HEK293 (cell line): ENCODE measurements around the gene RPL39.

Source experiments
- CTCF ChIA-PET: fragments of 350-600 bp; formaldehyde crosslinking; extraction: SDS; loops from one replicate; lab custom pipeline; 2021; ENCODE audit warnings: antibody characterized with exemption; lab: Yijun Ruan, JAX
- POLR2A ChIA-PET: fragments of 300-600 bp; formaldehyde crosslinking; extraction: SDS; loops from one replicate; lab custom pipeline; 2020; ENCODE audit warnings: antibody characterized with exemption, inconsistent platforms; lab: Yijun Ruan, JAX
- H3K27ac ChIP-seq: fragments of 200-500 bp; sonication (Bioruptor generic); 2 replicates; pipeline ENCODE4 v1.5.1; 2014; ENCODE audit warnings: low read depth, low read length, control low read depth, inconsistent platforms; ENCODE audit errors: extremely low read depth
- H3K36me3 ChIP-seq, 2 experiments: fragments of 200-500 bp in 1 of 2; sonication (Bioruptor generic) in 1 of 2; 1 replicate in 1 of 2; 2 replicates in 1 of 2; pipeline ENCODE4 v1.5.1; 2014 to 2017; ENCODE audit warnings: inconsistent platforms in 2 of 2, low read length in 2 of 2; ENCODE audit not compliant: control insufficient read depth in 2 of 2, insufficient read depth in 1 of 2
- H3K4me1 ChIP-seq: fragments of 200-500 bp; sonication (Bioruptor generic); 2 replicates; pipeline ENCODE4 v1.5.1; 2014; ENCODE audit warnings: mild to moderate bottlenecking, low read length, inconsistent platforms; ENCODE audit not compliant: control insufficient read depth, insufficient read depth
- H3K4me3 ChIP-seq: 2 replicates; pipeline ENCODE4 v1.5.1; 2011; ENCODE audit warnings: low read depth, mild to moderate bottlenecking, control low read depth, low read length, moderate library complexity
- H3K9me3 ChIP-seq: fragments of 200-500 bp; sonication (Bioruptor generic); 2 replicates; pipeline ENCODE4 v1.5.1; 2014; ENCODE audit warnings: low read depth, low read length, inconsistent platforms; ENCODE audit not compliant: control insufficient read depth, insufficient read depth
- KLF1 ChIP-seq: fragments of 450-650 bp; formaldehyde crosslinking; IDR thresholded peaks from 2 replicates; pipeline ENCODE4 v1.5.1; 2016; ENCODE audit warnings: missing biosample characterization, missing genetic modification characterization
- KLF9 ChIP-seq: fragments of 450-650 bp; formaldehyde crosslinking; IDR thresholded peaks from 2 replicates; pipeline ENCODE4 v1.5.1; 2016; ENCODE audit warnings: missing biosample characterization, missing genetic modification characterization, low read depth
- OSR2 ChIP-seq: fragments of 450-650 bp; formaldehyde crosslinking; IDR thresholded peaks from 2 replicates; pipeline ENCODE4 v1.5.1; 2016; ENCODE audit warnings: missing biosample characterization, missing genetic modification characterization
- WT1 ChIP-seq: fragments of 450-650 bp; formaldehyde crosslinking; IDR thresholded peaks from 2 replicates; pipeline ENCODE4 v1.5.1; 2016; ENCODE audit warnings: missing biosample characterization, missing genetic modification characterization
- ZFP3 ChIP-seq: fragments of 450-650 bp; formaldehyde crosslinking; IDR thresholded peaks from 2 replicates; pipeline ENCODE4 v1.5.1; 2016; ENCODE audit warnings: low read depth, missing biosample characterization, missing genetic modification characterization
- ZFP69B ChIP-seq: fragments of 450-650 bp; formaldehyde crosslinking; IDR thresholded peaks from 2 replicates; pipeline ENCODE4 v1.5.1; 2016; ENCODE audit warnings: missing biosample characterization, missing genetic modification characterization
- ZNF138 ChIP-seq: fragments of 450-650 bp; formaldehyde crosslinking; IDR thresholded peaks from 2 replicates; pipeline ENCODE4 v1.5.1; 2016; ENCODE audit warnings: missing biosample characterization, missing genetic modification characterization, borderline replicate concordance
- ZNF274 ChIP-seq, 2 experiments: fragments of 200-500 bp in 1 of 2; fragments of 450-650 bp in 1 of 2; sonication (Bioruptor generic) in 1 of 2; formaldehyde crosslinking in 1 of 2; IDR thresholded peaks; 2 replicates each; pipeline versions ENCODE4 v1.5.1 to v1.6.1; 2014 to 2016; ENCODE audit warnings: borderline replicate concordance in 1 of 2, inconsistent platforms in 1 of 2, low read length in 1 of 2, missing biosample characterization in 1 of 2, missing genetic modification characterization in 1 of 2
- ZNF510 ChIP-seq: fragments of 450-650 bp; formaldehyde crosslinking; IDR thresholded peaks from 2 replicates; pipeline ENCODE4 v1.5.1; 2018; ENCODE audit warnings: mild to moderate bottlenecking, missing genetic modification characterization, missing biosample characterization; ENCODE audit not compliant: insufficient replicate concordance
- ZNF600 ChIP-seq: fragments of 450-650 bp; formaldehyde crosslinking; IDR thresholded peaks from 2 replicates; pipeline ENCODE4 v1.5.1; 2016; ENCODE audit warnings: missing biosample characterization, missing genetic modification characterization
- ZNF785 ChIP-seq: fragments of 450-650 bp; formaldehyde crosslinking; IDR thresholded peaks from 2 replicates; pipeline ENCODE4 v1.5.1; 2016; ENCODE audit warnings: missing biosample characterization, missing genetic modification characterization
- ZSCAN30 ChIP-seq: fragments of 450-650 bp; IDR thresholded peaks from 2 replicates; pipeline ENCODE4 v1.5.1; 2018; ENCODE audit warnings: missing biosample characterization, mild to moderate bottlenecking, missing genetic modification characterization, moderate library complexity
- TF ChIP-seq, protein P1 (sequence below): fragments of 450-650 bp; formaldehyde crosslinking; IDR thresholded peaks from 2 replicates; pipeline ENCODE4 v1.5.1; 2017; ENCODE audit warnings: missing biosample characterization, missing genetic modification characterization
- TF ChIP-seq, protein P2 (sequence below): fragments of 450-650 bp; formaldehyde crosslinking; IDR thresholded peaks from 2 replicates; pipeline ENCODE4 v1.5.1; 2017; ENCODE audit warnings: missing biosample characterization, missing genetic modification characterization
- TF ChIP-seq, protein P3 (sequence below): fragments of 450-650 bp; formaldehyde crosslinking; conservative IDR thresholded peaks from 2 replicates; pipeline ENCODE4 v1.5.1; 2016; ENCODE audit warnings: low read depth, missing biosample characterization, missing genetic modification characterization
- TF ChIP-seq, protein P4 (sequence below): fragments of 450-650 bp; formaldehyde crosslinking; optimal IDR thresholded peaks from 2 replicates; pipeline ENCODE3; 2016; ENCODE audit warnings: missing biosample characterization, mild to moderate bottlenecking, missing genetic modification characterization
- TF ChIP-seq, protein P5 (sequence below): fragments of 450-650 bp; formaldehyde crosslinking; IDR thresholded peaks from 2 replicates; pipeline ENCODE4 v1.5.1; 2017; ENCODE audit warnings: missing biosample characterization, missing genetic modification characterization

RPL39 gene

DNA sequence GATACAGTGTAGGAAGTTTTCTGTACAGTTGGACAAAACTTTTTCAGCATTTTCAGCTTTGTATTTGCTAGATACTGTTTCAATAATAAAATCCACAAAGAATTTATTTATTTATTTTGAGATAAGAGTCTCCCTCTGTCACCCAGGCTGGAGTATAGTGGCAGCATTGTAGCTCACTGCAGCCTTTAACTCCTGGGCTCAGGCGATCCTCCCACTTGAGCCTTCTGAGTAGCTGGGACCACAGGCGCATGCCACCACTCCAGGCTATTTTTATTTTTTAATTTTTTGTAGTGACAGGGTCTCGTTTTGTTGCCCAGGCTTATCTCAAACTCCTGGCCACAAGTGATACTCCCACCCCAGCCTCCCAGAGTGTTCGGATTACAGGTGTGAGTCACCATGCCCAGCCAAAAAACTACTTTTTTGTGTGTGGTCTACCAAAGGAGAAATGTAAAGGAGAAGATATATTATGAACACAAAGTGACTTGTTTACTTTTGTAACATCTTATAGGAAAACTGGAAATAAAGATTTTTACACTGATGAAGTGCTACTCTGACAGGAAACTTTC is 46.1 kb downstream of the RPL39 start:
- TF ChIP-seq, protein P1, sequence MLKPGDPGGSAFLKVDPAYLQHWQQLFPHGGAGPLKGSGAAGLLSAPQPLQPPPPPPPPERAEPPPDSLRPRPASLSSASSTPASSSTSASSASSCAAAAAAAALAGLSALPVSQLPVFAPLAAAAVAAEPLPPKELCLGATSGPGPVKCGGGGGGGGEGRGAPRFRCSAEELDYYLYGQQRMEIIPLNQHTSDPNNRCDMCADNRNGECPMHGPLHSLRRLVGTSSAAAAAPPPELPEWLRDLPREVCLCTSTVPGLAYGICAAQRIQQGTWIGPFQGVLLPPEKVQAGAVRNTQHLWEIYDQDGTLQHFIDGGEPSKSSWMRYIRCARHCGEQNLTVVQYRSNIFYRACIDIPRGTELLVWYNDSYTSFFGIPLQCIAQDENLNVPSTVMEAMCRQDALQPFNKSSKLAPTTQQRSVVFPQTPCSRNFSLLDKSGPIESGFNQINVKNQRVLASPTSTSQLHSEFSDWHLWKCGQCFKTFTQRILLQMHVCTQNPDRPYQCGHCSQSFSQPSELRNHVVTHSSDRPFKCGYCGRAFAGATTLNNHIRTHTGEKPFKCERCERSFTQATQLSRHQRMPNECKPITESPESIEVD = peak; percentile 95
- peak; percentile 91 for TF ChIP-seq WT1 (tag by site-specific recombination)
- TF ChIP-seq, protein P2, sequence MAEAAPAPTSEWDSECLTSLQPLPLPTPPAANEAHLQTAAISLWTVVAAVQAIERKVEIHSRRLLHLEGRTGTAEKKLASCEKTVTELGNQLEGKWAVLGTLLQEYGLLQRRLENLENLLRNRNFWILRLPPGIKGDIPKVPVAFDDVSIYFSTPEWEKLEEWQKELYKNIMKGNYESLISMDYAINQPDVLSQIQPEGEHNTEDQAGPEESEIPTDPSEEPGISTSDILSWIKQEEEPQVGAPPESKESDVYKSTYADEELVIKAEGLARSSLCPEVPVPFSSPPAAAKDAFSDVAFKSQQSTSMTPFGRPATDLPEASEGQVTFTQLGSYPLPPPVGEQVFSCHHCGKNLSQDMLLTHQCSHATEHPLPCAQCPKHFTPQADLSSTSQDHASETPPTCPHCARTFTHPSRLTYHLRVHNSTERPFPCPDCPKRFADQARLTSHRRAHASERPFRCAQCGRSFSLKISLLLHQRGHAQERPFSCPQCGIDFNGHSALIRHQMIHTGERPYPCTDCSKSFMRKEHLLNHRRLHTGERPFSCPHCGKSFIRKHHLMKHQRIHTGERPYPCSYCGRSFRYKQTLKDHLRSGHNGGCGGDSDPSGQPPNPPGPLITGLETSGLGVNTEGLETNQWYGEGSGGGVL (tag by site-specific recombination) = 0 out of 2 replicates have a peak, but pooled peaks have one; percentile 19
- no peak for TF ChIP-seq OSR2 (tag by site-specific recombination)
- no peaks in the 10 kb centered on the region for H3K9me3 ChIP-seq
- H3K36me3 ChIP-seq = no peaks in the 10 kb centered on the region
- H3K4me1 ChIP-seq = no peaks in the 10 kb centered on the region
- POLR2A ChIA-PET = interaction anchor here (0.8 to 1.2 kb wide), 3 partner anchors 13 to 52 kb away, joined by 3 to 7 read pairs (median 4); partner anchors contain the start of genes RPL39, SEPTIN6 and SOWAHD
- H3K4me3 ChIP-seq = no peak overlapping the region
- CTCF ChIA-PET = interaction anchor here (0.5 to 2.9 kb wide), 11 partner anchors 9 to 263 kb away, joined by 3 to 18 read pairs (median 4); partner anchors contain the start of gene SEPTIN6
- no peak overlapping the region for H3K27ac ChIP-seq

DNA sequence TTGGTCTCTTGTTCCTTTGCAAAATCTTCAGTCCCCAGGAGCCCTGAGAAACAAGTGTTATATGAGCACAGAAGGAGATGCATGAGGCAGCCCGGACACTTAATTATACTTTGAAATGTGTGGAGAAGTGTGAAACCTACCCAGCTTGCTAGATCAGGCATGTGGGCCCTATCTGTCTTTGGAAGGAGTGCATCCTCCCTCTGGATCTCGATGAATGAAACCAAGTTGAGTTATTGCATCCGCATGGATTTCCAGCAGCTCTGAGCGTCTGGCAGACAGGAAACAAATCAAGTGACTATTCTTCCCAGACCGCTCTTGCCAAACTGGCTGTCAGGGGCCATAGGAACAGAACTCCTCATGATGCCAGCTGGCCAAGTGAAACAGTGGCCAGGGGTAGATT is 52.7 kb downstream of the RPL39 start:
- ChIA-PET CTCF (interaction anchor here (0.6 to 1.7 kb wide), 2 partner anchors 10 to 15 kb away, joined by 3 to 7 read pairs; no protein-coding TSS in a partner anchor), POLR2A (interaction anchor here (0.7 kb wide), 1 partner anchor 51 kb away, joined by 3 read pairs; no protein-coding TSS in a partner anchor)

More for the DNA sequence above, 52.7 kb downstream of the RPL39 start:
- H3K36me3 ChIP-seq = no peaks in the 10 kb centered on the region
- H3K4me1 ChIP-seq = no peaks in the 10 kb centered on the region
- no peaks in the 10 kb centered on the region for H3K9me3 ChIP-seq
- TF ChIP-seq, protein P3, sequence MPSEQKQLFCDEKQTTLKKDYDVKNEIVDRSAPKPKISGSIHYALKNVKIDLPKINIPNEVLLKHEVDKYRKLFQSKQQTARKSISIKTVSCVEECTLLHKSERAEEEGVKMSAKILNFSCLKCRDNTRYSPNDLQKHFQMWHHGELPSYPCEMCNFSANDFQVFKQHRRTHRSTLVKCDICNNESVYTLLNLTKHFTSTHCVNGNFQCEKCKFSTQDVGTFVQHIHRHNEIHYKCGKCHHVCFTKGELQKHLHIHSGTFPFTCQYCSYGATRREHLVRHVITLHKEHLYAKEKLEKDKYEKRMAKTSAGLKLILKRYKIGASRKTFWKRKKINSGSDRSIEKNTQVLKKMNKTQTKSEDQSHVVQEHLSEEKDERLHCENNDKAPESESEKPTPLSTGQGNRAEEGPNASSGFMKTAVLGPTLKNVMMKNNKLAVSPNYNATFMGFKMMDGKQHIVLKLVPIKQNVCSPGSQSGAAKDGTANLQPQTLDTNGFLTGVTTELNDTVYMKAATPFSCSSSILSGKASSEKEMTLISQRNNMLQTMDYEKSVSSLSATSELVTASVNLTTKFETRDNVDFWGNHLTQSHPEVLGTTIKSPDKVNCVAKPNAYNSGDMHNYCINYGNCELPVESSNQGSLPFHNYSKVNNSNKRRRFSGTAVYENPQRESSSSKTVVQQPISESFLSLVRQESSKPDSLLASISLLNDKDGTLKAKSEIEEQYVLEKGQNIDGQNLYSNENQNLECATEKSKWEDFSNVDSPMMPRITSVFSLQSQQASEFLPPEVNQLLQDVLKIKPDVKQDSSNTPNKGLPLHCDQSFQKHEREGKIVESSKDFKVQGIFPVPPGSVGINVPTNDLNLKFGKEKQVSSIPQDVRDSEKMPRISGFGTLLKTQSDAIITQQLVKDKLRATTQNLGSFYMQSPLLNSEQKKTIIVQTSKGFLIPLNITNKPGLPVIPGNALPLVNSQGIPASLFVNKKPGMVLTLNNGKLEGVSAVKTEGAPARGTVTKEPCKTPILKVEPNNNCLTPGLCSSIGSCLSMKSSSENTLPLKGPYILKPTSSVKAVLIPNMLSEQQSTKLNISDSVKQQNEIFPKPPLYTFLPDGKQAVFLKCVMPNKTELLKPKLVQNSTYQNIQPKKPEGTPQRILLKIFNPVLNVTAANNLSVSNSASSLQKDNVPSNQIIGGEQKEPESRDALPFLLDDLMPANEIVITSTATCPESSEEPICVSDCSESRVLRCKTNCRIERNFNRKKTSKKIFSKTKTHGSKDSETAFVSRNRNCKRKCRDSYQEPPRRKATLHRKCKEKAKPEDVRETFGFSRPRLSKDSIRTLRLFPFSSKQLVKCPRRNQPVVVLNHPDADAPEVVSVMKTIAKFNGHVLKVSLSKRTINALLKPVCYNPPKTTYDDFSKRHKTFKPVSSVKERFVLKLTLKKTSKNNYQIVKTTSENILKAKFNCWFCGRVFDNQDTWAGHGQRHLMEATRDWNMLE (tag by site-specific recombination) = no peak
- TF ChIP-seq ZFP69B (tag by site-specific recombination) = no peak
- TF ChIP-seq, protein P4, sequence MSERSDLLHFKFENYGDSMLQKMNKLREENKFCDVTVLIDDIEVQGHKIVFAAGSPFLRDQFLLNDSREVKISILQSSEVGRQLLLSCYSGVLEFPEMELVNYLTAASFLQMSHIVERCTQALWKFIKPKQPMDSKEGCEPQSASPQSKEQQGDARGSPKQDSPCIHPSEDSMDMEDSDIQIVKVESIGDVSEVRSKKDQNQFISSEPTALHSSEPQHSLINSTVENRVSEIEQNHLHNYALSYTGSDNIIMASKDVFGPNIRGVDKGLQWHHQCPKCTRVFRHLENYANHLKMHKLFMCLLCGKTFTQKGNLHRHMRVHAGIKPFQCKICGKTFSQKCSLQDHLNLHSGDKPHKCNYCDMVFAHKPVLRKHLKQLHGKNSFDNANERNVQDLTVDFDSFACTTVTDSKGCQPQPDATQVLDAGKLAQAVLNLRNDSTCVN = no peak
- TF ChIP-seq ZSCAN30 (tag by site-specific recombination) = no peak
- no peak for TF ChIP-seq ZFP3
- TF ChIP-seq, protein P5, sequence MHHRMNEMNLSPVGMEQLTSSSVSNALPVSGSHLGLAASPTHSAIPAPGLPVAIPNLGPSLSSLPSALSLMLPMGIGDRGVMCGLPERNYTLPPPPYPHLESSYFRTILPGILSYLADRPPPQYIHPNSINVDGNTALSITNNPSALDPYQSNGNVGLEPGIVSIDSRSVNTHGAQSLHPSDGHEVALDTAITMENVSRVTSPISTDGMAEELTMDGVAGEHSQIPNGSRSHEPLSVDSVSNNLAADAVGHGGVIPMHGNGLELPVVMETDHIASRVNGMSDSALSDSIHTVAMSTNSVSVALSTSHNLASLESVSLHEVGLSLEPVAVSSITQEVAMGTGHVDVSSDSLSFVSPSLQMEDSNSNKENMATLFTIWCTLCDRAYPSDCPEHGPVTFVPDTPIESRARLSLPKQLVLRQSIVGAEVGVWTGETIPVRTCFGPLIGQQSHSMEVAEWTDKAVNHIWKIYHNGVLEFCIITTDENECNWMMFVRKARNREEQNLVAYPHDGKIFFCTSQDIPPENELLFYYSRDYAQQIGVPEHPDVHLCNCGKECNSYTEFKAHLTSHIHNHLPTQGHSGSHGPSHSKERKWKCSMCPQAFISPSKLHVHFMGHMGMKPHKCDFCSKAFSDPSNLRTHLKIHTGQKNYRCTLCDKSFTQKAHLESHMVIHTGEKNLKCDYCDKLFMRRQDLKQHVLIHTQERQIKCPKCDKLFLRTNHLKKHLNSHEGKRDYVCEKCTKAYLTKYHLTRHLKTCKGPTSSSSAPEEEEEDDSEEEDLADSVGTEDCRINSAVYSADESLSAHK (tag by site-specific recombination) = no peak
- no peak for TF ChIP-seq ZNF138 (tag by site-specific recombination)
- TF ChIP-seq ZNF600 (tag by site-specific recombination) = no peak
- no peak for TF ChIP-seq KLF1 (tag by site-specific recombination)
- TF ChIP-seq ZNF785 (tag by site-specific recombination) = no peak
- TF ChIP-seq ZNF510 (tag by site-specific recombination) = no peak
- TF ChIP-seq ZNF274 (IDR thresholded peaks at IDR 0.05; ENCODE audit: low read length) = no peak
- no peak for TF ChIP-seq ZNF274 (tag by site-specific recombination; IDR thresholded peaks at IDR 0.05; ENCODE audit: borderline replicate concordance)
- no peak for TF ChIP-seq KLF9 (tag by site-specific recombination)
- no peak overlapping the region for H3K4me3 ChIP-seq
- no peak overlapping the region for H3K27ac ChIP-seq
